ENCODE results near the gene MEIOSIN.

Gene MEIOSIN

GRCh38 chr19:45765702-45766295, 32.6 kb downstream of the MEIOSIN start:
- DNase-seq (ENCODE audit: low read depth): no peak

GRCh38 chr19:45766296-45766868, 33.1 kb downstream of the MEIOSIN start:
- no peak for DNase-seq (ENCODE audit: low read depth)

GRCh38 chr19:45766869-45767346, 33.7 kb downstream of the MEIOSIN start:
- no peak for DNase-seq (ENCODE audit: low read depth)

DNA sequence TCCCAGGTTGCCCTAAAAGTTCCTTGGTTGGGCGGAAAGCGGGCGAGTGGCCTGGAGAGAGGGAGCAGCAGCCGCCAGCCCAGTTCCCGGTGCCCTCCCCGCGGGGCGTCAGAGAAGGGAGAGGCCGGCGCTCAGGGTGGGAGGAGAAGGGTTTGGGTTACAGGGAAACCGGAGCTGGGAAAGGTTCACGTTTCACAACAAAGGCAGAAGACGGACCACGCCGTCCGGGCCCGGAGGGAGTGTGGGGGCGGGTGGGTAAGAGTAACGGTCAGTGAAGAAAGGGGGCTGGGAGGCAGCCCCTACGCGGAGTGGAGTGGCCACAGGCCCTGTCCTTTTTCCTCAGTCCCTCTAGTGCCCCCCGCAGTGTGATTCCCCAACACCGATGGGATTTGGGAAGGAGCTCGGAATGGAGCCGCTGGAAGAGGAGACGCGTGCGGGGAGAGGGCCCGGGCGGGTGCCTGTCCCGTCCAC, 34.2 kb downstream of the MEIOSIN start:
- DNase-seq (ENCODE audit: low read depth): peak; percentile 91

DNA sequence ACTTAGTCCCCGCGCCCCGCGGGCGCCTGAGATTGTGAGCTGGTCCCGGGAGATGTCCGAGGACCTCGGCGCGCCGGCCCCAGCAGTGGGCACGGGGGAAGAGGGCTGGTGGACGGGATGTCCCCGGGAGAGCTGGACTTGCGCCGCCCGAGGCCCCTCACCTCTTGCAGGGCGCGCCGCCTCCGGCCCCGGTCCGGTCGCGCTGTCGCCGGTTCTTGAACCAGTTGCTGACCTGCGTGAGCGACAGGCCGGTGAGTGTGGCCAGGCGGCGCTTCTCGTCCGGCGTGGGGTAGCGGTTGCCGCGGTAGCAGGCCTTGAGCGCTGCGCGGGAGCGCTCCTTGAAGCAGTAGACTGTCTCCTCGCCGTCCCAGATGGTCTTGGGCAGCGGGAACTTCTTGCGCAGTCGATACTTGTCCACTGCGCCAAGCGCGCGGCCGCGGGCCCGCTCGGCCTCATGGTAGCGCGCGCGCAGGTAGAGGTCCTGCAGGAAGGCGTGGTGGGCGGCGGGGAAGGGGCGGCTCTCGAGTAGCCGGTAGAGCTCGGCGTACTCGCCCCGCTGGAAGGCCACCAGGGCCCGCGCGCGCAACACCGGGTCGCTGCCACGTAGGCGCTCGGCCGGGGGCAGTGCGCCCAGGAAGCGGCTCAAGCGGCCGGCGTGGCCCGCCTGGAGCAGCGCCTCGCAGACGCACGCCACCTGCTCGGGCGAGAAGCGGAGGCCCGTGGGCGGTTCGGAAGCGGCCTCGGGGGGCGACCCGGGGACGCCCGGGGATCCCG, 34.8 kb downstream of the MEIOSIN start:
- peak; percentile 69 for DNase-seq (ENCODE audit: low read depth)

DNA sequence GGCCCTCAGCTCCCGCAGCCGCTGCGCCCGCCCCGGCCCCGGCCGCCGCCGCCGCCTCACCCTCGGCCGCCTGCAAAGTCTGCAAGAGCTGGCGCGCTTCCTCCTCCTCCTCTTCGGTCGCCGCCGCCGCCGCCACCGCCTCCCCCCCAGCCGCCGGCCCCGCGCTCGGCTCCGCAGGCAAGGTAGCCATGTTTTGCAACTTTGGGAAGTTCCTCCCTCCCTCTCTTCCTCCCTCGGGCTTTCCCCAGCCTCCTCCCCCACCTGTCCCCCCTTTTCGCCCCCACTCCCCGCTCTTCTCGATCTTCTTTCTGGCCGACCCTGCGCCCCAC, 35.4 kb downstream of the MEIOSIN start:
- peak; percentile 61 for DNase-seq (ENCODE audit: low read depth)

DNA sequence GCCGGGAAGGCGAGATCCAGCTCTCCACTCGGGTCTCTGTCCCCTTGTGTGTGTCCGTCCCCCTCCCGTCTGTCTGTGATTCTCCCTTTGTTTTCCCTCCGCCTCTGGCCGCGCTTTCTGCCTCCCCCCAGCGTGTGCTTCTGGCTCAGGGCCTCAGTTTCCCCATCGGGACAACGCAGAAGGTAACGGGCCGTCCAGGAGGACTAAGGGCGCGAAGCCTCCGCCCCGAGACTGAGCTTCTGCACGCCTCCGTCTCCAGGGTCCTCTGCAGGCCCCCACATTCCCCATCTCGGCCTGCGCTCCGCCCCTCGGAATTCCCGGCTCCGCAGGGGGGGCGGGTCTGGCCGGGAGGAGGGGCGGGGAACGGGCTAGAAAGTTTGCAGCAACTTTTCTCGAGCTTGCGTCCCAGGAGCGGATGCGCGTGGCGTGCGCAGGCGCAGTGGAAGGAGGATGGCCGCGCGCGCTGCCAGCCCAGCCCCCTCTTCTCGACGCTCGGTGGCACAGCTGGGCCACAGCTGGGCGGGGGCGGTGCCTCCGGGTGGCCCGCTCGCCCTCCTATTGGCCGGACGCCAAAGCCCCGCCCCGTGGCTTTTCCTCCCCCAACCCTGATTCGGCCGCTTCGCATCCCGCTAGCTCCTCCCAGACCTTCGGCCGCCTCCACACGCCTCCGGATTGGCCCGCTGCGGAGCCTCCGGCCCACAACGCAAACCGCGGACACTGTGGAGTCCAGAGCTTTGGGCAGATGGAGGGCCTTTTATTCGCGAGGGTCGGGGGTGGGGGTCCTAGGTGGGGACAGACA, 35.9 kb downstream of the MEIOSIN start, which contains the start of gene SIX5:
TSS of gene SIX5 (minus strand) at position 269 of the 799 bp plus-strand sequence. CDS start 408 bp downstream, outside the sequence.
- DNase-seq (ENCODE audit: low read depth): peak; percentile 99

- peak; percentile 40 for DNase-seq (ENCODE audit: low read depth)
Observed at GRCh38 chr19:45769821-45770191, 36.6 kb downstream of the MEIOSIN start.

DNA sequence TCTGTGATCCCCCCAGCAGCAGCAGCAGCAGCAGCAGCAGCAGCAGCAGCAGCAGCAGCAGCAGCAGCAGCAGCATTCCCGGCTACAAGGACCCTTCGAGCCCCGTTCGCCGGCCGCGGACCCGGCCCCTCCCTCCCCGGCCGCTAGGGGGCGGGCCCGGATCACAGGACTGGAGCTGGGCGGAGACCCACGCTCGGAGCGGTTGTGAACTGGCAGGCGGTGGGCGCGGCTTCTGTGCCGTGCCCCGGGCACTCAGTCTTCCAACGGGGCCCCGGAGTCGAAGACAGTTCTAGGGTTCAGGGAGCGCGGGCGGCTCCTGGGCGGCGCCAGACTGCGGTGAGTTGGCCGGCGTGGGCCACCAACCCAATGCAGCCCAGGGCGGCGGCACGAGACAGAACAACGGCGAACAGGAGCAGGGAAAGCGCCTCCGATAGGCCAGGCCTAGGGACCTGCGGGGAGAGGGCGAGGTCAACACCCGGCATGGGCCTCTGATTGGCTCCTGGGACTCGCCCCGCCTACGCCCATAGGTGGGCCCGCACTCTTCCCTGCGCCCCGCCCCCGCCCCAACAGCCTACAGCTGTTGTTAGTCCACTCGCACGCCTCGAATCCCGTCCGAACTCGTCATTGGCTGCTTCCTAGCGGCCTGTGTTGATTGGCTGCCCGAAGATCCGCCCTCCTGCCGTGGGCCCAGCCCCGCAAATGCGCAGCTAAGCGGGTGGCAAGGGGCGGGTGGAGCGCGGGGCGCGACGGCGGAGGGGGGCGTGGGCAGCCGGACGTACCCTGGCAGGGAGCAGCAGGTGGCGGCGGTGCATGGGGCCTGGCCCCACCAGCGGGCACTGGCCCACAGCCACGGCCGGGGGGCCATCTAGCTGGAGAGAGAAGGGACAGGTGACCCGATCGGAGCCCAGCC, 37.2 kb downstream of the MEIOSIN start:
- DNase-seq (ENCODE audit: low read depth): peak; percentile 99

DNA sequence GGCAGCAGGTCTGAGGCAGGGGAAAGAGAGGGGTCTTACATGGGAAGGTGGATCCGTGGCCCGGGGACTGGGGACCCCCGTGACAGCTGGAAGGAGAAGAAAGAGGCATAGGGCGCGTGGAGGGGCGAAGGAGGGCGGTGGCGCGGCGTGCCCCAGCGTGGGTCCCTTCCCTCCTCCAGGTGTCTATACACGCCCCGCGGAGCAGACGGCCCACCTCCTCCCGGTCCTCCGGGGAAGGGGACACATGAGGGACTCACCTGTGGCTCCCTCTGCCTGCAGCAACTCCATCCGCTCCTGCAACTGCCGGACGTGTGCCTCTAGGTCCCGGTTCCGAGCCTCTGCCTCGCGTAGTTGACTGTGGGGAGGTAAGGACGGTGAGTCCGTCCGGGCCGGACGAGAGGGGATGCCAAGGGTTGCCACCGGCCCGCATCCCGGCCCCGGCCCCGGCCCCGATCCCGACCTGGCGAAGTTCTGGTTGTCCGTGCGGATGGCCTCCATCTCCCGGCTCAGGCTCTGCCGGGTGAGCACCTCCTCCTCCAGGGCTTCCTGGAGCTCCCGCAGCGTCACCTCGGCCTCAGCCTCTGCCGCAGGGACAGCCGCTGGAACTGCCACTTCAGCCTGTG, 38.2 kb downstream of the MEIOSIN start:
- DNase-seq (ENCODE audit: low read depth): no peak

DNA sequence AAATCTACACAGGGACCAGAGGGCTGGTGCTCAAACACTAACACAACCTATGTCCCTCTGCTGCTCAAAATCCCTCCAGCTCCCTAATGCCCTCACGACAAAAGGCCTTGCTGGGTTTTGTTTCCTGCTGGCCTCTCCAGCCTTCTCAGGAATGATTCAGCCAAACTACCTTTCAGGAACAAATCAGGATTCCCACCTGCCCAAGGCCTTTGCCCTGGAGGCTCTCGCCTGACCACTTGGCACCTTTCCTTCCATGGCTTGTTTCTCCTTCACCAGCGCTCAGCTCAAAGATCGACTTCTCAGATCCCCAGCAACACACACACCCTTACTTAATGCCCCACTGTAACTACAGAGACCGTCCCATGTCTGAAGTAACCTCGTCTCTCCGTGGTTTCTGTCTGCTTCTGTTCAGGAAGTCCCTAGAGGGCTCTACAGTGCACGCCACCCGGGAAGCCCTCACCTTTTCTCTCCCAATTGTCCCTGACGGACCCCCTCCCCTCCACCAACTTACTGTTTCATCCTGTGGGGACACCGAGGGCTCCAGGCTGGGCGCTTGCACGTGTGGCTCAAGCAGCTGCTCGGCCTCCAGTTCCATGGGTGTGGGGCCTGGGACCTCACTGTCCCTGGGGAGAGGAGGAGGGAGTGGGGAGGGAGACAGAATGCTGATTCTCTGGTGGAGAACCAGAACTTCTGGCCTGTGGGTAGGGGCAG, 39.0 kb downstream of the MEIOSIN start:
- DNase-seq (ENCODE audit: low read depth): no peak

GRCh38 chr19:45772912-45773311, 39.7 kb downstream of the MEIOSIN start:
- no peak for DNase-seq (ENCODE audit: low read depth)

DNA sequence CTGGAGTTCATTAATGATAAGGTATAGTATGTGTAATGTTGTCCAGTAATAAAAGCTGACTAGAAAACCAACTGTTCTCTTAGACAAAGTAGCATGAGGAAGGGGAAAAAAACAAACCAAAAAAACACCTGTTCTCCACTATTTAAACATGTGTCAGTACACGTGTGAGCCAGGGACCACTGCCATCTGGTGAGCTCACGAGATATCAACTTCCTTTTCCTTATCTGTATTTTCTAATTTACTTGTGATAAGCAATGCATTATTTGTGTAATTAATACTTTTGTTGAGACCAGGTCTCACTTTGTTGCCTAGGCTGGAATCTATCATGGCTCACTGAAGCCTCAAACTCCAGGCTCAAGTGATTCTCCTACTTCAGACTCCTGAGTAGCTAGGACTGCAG, 40.1 kb downstream of the MEIOSIN start:
- DNase-seq (ENCODE audit: low read depth): no peak

DNA sequence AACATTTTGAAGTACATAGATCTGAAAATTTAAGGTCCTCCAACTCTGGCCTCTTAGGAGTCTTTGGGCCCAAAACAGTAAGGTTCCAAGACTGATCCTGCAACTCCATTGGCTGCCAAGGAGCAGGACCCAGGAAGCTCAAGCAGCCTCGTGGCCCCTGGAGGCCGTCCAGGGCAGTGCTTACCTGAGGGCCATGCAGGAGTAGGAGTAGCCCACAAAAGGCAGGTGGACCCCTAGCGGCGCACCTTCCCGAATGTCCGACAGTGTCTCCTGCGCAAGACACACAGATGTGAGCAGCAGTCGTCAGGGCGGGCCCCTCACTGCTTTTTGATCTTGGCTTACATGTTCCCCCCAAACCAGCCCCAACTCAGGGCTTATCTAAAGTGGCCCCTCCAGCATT, 41.5 kb downstream of the MEIOSIN start:
- DNase-seq (ENCODE audit: low read depth): no peak

GRCh38 chr19:45777395-45777961, 44.2 kb downstream of the MEIOSIN start:
- DNase-seq (ENCODE audit: low read depth): no peak

DNA sequence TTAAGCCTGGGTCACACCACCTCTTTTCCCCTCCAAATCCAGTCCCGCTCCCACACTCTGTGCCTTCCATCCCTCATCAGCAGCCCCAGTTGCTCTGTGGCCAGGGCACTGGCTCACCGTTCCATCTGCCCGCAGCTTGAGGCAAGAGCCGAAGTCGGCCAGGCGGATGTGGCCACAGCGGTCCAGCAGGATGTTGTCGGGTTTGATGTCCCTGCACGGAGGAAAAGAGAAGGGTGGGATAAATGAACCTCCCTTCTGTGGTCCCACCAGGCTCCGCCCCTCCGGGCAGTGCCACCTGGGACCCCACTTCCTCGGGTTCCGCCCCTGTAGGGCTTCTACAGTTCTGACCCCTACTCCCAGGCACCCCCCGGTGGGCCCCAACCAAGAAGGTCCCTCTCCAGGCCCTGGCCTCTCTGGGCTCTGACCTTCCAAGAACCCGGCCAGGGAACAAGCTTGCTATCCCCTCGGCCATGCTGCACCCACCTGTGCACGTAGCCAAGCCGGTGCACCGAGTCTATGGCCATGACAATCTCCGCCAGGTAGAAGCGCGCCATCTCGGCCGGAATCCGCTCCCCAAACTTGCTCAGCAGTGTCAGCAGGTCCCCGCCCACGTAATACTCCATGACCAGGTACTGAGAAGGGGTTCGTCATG, 44.9 kb downstream of the MEIOSIN start:
- no peak for DNase-seq (ENCODE audit: low read depth)

DNA sequence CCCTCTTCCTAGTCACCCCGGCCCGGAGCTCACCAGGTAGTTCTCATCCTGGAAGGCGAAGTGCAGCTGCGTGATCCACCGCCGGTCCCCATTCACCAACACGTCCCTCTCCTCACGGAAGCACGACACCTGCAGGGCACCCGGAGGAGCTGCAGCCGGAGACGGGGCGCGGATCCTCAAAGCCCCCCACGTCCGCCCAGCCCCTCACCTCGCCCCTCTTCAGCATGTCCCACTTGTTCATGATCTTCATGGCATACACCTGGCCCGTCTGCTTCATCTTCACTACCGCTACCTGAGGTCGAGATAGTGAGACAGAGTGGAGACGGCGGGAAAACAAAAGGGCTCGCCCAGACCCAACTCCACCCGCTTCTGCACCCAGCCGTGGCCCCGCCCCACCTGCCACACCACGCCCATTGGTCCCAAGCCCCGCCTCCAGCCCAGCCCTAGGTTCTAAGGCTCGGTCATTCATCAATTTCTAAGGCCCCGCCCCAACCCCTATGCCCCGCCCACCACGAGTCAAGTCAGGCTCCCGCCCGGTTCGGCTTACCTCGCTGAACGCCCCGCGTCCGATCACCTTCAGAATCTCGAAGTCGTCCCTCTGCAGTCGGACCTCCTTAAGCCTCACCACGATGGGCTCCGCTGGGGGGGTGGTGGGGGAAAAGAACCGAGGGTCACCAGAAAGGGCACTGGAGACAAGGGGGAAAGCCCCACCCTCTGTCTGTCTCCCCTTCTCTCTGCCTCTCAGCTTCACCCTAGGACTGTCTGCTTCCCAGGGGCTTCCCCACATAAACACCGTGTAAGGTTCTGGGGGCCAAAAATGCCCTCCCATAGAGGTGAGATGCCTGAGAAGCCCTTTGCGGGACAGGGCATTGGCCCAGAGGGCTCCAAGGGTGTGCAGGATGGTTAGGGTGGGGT, 46.2 kb downstream of the MEIOSIN start:
- no peak for DNase-seq (ENCODE audit: low read depth)

- DNase-seq (ENCODE audit: low read depth): no peak
Observed at GRCh38 chr19:45780146-45780447, 46.9 kb downstream of the MEIOSIN start.

Data from fibroblast of gingiva (primary cell).